ENCODE results near the gene NDUFB3.
"Not testable (repeated sequence)": the region's sequence is repeated elsewhere in the genome, so short reads cannot be mapped to it uniquely, and the experiment has no call there.

The NDUFB3 gene

DNA sequence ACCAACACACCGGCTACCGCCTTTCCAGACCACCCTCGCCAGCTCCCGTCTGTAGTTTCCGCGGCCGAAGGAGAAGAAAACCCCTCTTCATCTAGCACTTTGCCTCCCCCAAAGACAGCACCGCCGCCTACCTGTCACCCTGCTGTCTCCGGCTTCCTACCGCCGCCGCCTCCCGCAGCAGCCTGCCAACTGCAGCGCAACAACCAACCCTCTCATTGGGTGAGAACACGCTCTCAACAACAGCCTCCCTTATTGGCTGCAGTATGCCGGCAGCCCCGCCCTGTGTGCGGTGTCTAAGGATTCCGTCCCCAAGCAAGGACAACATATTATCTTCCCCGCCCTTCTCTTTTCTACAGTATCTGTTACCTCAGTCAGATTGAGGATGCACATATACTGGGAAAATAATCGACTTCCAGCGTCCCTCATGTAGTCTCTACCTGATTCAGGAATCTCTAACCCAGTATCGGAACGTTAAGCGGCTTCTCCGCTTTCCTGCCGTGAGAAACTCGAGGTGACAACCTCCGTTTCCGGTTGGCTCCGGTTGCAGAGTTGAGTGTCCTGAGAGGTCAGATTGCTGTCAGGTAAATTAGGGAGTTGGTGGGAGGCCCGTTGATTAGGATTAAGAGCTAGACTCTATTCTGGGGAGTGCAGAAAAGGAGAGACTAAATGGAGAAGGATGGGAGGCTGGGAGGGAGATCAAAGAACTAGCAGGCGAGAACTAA lies at the start of gene NDUFB3, which contains the start of gene HYCC2:
NDUFB3 (plus strand) TSS at position 523 of the 722 bp plus-strand sequence. CDS start 6,882 bp downstream, outside the sequence.
HYCC2 (minus strand) TSS at position 193 of the 722 bp plus-strand sequence. CDS start 47,662 bp downstream, outside the sequence.
- Histone ChIP-seq H3K9me3 (ENCODE audit: control insufficient read depth, insufficient read depth, low read length) (no peaks in the 10 kb centered on the region), H3K36me3 (ENCODE audit: control insufficient read depth, insufficient read depth, low read length) (no peaks in the 10 kb centered on the region), H3K27me3 (ENCODE audit: control insufficient read depth, insufficient read depth, low read length) (no peaks in the 10 kb centered on the region), H3K4me3 (ENCODE audit: low read depth, low read length) (peak within 1 kb of the TSS; percentile 71), H3K9ac (ENCODE audit: low read depth, low read length) (peak within 1 kb of the TSS; percentile 88), H3K4me1 (ENCODE audit: control insufficient read depth, insufficient read depth, low read length) (peaks cover 4% of the 10 kb centered on the region)

DNA sequence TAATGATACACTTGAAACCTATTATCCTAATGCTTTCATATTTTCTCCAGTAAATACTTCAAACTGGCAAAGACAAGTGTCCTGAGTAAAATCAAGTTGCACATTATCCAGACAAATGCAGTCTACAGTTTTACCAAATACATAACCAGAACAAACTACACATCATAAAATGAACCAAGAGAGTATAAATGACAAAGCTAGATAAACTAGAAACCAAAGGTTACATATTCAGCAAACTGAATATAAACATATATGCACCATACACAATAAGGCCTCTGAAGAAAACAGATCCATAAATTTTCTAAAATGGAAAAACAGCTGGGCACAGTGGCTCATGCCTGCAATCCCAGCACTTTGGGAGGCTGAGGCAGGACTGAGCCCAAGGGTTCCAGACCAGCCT lies 47.3 kb upstream of the NDUFB3 start:
- Histone ChIP-seq H3K9me3 (ENCODE audit: control insufficient read depth, insufficient read depth, low read length) (no peaks in the 10 kb centered on the region), H3K27me3 (ENCODE audit: control insufficient read depth, insufficient read depth, low read length) (no peaks in the 10 kb centered on the region), H3K4me1 (ENCODE audit: control insufficient read depth, insufficient read depth, low read length) (no peaks in the 10 kb centered on the region), H3K9ac (ENCODE audit: low read depth, low read length) (no peak overlapping the region), H3K36me3 (ENCODE audit: control insufficient read depth, insufficient read depth, low read length) (no peaks in the 10 kb centered on the region), H3K4me3 (ENCODE audit: low read depth, low read length) (no peak overlapping the region)

DNA sequence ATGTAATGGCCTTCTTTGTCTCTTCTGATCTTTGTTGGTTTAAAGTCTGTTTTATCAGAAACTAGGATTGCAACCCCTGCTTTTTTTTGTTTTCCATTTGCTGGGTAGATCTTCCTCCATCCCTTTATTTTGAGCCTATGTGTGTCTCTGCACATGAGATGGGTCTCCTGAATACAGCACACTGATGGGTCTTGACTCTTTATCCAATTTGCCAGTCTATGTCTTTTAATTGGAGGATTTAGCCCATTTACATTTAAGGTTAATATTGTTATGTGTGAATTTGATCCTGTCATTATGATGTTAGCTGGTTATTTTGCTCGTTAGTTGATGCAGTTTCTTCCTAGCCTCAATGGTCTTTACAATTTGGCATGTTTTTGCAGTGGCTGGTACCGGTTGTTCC lies 37.4 kb upstream of the NDUFB3 start:
- H3K27me3 ChIP-seq (ENCODE audit: control insufficient read depth, insufficient read depth, low read length); H3K9ac ChIP-seq (ENCODE audit: low read depth, low read length); H3K36me3 ChIP-seq (ENCODE audit: control insufficient read depth, insufficient read depth, low read length); H3K9me3 ChIP-seq (ENCODE audit: control insufficient read depth, insufficient read depth, low read length); H3K4me3 ChIP-seq (ENCODE audit: low read depth, low read length); H3K4me1 ChIP-seq (ENCODE audit: control insufficient read depth, insufficient read depth, low read length): not testable (repeated sequence)

DNA sequence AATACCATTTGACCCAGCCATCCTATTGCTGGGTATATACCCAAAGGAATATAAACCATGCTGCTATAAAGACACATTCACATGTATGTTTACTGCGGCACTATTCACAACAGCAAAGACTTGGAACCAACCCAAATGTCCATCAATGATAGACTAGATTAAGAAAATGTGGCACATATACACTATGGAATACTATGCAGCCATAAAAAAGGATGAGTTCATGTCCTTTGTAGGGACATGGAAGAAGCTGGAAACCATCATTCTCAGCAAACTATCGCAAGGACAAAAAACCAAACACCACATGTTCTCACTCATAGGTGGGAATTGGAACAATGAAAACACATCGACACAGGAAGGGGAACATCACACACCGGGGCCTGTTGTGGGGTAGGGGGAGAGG lies 33.4 kb upstream of the NDUFB3 start:
- H3K27me3 ChIP-seq (ENCODE audit: control insufficient read depth, insufficient read depth, low read length); H3K4me3 ChIP-seq (ENCODE audit: low read depth, low read length); H3K9ac ChIP-seq (ENCODE audit: low read depth, low read length); H3K4me1 ChIP-seq (ENCODE audit: control insufficient read depth, insufficient read depth, low read length); H3K9me3 ChIP-seq (ENCODE audit: control insufficient read depth, insufficient read depth, low read length); H3K36me3 ChIP-seq (ENCODE audit: control insufficient read depth, insufficient read depth, low read length): not testable (repeated sequence)

DNA sequence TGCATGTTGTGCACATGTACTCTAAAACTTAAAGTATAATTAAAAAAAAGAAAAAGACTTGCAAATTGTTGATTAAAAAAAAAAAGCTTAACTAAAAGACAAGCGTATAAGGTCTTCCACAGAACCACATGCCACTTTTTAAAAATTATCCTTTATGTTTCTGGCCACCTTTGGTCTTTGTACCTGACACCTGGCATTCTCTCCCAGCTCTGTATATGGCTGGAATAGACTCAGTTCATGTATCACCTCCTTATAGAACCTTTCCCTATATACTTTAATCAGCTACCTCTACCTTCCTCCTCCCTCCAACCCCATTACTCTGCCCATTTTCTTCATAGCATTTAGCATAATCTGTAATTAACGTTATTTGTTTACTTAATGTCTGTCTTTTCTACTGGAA lies 32.9 kb upstream of the NDUFB3 start:
- Histone ChIP-seq H3K9ac (ENCODE audit: low read depth, low read length) (no peak overlapping the region), H3K36me3 (ENCODE audit: control insufficient read depth, insufficient read depth, low read length) (no peaks in the 10 kb centered on the region), H3K9me3 (ENCODE audit: control insufficient read depth, insufficient read depth, low read length) (no peaks in the 10 kb centered on the region), H3K4me1 (ENCODE audit: control insufficient read depth, insufficient read depth, low read length) (no peaks in the 10 kb centered on the region), H3K4me3 (ENCODE audit: low read depth, low read length) (no peak overlapping the region), H3K27me3 (ENCODE audit: control insufficient read depth, insufficient read depth, low read length) (no peaks in the 10 kb centered on the region)

DNA sequence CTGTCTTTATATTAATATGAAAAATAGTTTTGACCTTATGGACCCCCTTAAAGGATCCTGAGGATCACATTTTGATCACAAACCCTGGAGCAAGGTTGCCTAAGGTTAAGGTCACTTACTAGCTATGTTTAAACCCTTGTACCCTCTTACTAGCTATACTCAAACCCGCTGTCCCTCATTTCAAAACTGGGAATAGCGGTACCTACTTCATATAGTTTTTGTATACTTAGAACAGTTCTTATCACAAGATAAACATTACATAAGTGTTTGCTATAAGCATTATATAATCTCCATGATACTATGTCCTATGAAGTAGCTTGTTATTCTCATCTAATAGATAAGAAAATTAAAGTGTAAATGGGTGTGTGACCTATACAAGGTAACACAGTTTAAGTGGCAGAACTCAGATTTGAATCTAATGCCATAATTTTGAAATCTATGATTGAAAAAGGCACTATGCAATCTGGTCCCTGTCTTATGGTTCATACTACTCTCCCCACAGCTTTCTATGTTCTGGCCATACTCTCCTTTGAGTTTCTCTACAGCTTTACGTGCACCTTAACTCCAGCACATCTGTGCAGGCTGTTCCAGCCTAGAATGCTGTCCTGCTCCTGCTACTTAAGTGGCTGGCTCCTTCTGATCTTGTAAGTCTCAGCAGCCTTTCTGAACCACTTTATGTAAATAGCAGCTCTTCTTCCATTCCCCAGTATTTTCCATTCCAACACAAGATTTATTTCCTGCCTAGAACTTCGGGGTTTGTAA lies 30.8 kb upstream of the NDUFB3 start:
- H3K4me1 ChIP-seq (ENCODE audit: control insufficient read depth, insufficient read depth, low read length): no peaks in the 10 kb centered on the region
- H3K9me3 ChIP-seq (ENCODE audit: control insufficient read depth, insufficient read depth, low read length): no peaks in the 10 kb centered on the region
- no peak overlapping the region for H3K4me3 ChIP-seq (ENCODE audit: low read depth, low read length)
- no peaks in the 10 kb centered on the region for H3K36me3 ChIP-seq (ENCODE audit: control insufficient read depth, insufficient read depth, low read length)
- H3K27me3 ChIP-seq (ENCODE audit: control insufficient read depth, insufficient read depth, low read length): no peaks in the 10 kb centered on the region
- no peak overlapping the region for H3K9ac ChIP-seq (ENCODE audit: low read depth, low read length)

DNA sequence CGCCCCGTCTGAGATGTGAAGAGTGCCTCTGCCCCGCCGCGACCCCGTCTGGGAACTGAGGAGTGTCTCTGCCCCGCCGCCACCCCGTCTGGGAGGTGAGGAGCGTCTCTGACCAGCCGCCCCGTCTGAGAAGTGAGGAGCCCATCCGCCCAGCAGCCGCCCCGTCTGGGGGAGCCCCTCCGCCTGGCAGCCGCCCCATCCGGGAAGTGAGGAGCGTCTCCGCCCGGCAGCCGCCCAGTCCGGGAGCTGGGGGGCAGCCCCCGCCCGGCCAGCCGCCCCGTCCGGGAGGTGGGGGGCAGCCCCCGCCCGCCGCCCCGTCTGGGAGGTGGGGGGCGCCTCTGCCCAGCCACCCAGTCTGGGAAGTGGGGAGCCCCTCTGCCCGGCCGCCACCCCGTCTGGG lies 29.4 kb upstream of the NDUFB3 start:
- not testable (repeated sequence) for H3K9me3 ChIP-seq (ENCODE audit: control insufficient read depth, insufficient read depth, low read length); H3K36me3 ChIP-seq (ENCODE audit: control insufficient read depth, insufficient read depth, low read length); H3K4me3 ChIP-seq (ENCODE audit: low read depth, low read length); H3K27me3 ChIP-seq (ENCODE audit: control insufficient read depth, insufficient read depth, low read length); H3K4me1 ChIP-seq (ENCODE audit: control insufficient read depth, insufficient read depth, low read length); H3K9ac ChIP-seq (ENCODE audit: low read depth, low read length)

DNA sequence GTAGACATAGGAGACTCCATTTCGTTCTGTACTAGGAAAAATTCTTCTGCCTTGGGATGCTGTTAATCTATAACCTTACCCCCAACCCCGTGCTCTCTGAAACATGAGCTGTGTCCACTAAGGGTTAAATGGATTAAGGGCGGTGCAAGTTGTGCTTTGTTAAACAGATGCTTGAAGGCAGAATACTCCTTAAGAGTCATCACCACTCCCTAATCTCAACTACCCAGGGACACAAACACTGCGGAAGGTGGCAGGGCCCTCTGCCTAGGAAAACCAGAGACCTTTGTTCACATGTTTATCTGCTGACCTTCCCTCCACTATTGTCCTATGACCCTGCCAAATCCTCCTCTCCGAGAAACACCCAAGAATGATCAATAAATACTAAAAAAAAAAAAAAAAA lies 28.8 kb upstream of the NDUFB3 start:
- not testable (repeated sequence) for H3K36me3 ChIP-seq (ENCODE audit: control insufficient read depth, insufficient read depth, low read length); H3K4me1 ChIP-seq (ENCODE audit: control insufficient read depth, insufficient read depth, low read length); H3K4me3 ChIP-seq (ENCODE audit: low read depth, low read length); H3K9me3 ChIP-seq (ENCODE audit: control insufficient read depth, insufficient read depth, low read length); H3K27me3 ChIP-seq (ENCODE audit: control insufficient read depth, insufficient read depth, low read length); H3K9ac ChIP-seq (ENCODE audit: low read depth, low read length)

DNA sequence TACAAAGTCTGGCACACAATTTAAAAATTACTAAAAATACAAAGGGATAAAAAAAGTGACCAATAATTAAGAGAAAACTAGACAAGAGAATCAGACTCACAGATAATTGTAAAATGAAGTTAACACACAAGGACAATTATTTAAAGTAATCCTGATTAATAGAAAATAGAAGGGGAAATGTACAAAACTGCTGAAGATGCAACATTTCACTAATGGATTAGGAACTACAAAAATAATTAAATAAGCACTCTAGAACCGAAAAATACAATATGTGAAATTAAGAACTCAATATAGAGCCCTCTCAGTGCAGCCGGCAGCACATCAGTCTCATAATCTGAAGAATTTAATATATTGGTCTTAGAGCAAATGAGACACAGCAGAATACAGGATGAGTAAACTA lies 24.9 kb upstream of the NDUFB3 start:
- Histone ChIP-seq H3K9me3 (ENCODE audit: control insufficient read depth, insufficient read depth, low read length) (no peaks in the 10 kb centered on the region), H3K9ac (ENCODE audit: low read depth, low read length) (no peak overlapping the region), H3K27me3 (ENCODE audit: control insufficient read depth, insufficient read depth, low read length) (no peaks in the 10 kb centered on the region), H3K4me3 (ENCODE audit: low read depth, low read length) (no peak overlapping the region), H3K36me3 (ENCODE audit: control insufficient read depth, insufficient read depth, low read length) (no peaks in the 10 kb centered on the region), H3K4me1 (ENCODE audit: control insufficient read depth, insufficient read depth, low read length) (no peaks in the 10 kb centered on the region)

DNA sequence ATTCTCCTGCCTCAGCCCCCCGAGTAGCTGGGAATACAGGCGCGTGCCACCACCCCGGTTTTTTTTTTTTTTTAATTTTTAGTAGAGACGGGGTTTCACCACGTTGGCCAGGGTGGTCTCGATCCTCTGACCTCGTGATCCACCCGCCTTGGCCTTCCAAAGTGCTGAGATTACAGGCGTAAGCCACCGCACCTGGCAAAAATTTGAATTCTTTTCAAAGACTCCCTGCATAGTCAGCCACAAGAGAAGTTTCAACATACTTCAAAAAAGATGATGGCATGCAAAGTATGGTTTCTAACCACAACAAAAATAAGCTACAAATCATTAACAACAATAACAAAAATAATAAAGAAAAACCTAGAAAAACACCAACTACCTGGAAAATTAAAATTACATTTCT lies 22.3 kb upstream of the NDUFB3 start:
- Histone ChIP-seq H3K4me1 (ENCODE audit: control insufficient read depth, insufficient read depth, low read length) (no peaks in the 10 kb centered on the region), H3K36me3 (ENCODE audit: control insufficient read depth, insufficient read depth, low read length) (no peaks in the 10 kb centered on the region), H3K9ac (ENCODE audit: low read depth, low read length) (no peak overlapping the region), H3K4me3 (ENCODE audit: low read depth, low read length) (no peak overlapping the region), H3K27me3 (ENCODE audit: control insufficient read depth, insufficient read depth, low read length) (no peaks in the 10 kb centered on the region), H3K9me3 (ENCODE audit: control insufficient read depth, insufficient read depth, low read length) (no peaks in the 10 kb centered on the region)

DNA sequence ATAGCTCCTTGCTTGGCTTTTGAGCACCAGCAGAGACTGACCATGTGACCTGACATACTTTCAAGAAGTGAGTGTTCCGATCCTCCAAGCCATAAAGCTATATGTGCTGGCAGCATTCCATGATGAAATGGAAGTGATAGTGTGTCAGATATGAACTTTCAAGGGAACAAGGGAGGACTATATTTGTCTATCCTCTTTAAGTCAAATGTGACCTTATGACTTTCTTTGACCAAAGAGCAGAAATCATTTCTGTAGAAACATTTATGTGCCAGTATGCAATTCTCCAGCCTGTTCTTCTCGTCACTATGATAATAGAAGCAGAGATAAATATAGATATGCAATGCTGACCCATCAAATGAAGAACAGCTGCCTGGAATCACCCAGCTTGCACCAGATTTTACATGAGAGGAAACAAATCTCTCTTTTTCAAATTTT lies 14.7 kb upstream of the NDUFB3 start:
- Histone ChIP-seq H3K4me3 (ENCODE audit: low read depth, low read length) (no peak overlapping the region), H3K36me3 (ENCODE audit: control insufficient read depth, insufficient read depth, low read length) (no peaks in the 10 kb centered on the region), H3K4me1 (ENCODE audit: control insufficient read depth, insufficient read depth, low read length) (no peaks in the 10 kb centered on the region), H3K9ac (ENCODE audit: low read depth, low read length) (no peak overlapping the region), H3K9me3 (ENCODE audit: control insufficient read depth, insufficient read depth, low read length) (no peaks in the 10 kb centered on the region), H3K27me3 (ENCODE audit: control insufficient read depth, insufficient read depth, low read length) (no peaks in the 10 kb centered on the region)

DNA sequence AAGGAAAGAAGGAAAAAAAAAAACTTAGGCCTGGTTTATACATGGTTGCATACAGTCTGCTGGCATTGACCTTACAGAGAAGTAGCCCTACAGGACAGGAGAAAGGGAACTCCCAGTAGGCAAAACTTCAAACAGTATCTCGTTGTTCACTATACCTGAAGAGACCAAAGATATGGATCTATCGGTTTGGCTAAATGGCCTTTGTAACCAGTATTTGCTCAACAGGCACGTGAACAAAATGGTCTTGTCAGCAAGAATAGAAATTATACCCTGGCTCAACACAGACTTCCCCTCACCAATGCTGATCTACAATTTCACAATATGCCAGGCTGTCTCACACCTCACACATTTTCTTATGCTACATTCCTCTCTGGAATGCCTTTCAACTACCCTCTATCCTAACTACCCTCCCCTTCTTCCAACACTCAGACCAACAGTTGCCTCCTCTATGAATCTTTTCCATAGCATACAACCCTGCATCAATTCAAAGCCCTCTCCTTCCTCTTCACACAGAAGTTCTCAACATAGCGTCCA lies 14.0 kb upstream of the NDUFB3 start:
- Histone ChIP-seq H3K36me3 (ENCODE audit: control insufficient read depth, insufficient read depth, low read length) (no peaks in the 10 kb centered on the region), H3K4me1 (ENCODE audit: control insufficient read depth, insufficient read depth, low read length) (no peaks in the 10 kb centered on the region), H3K9me3 (ENCODE audit: control insufficient read depth, insufficient read depth, low read length) (no peaks in the 10 kb centered on the region), H3K27me3 (ENCODE audit: control insufficient read depth, insufficient read depth, low read length) (no peaks in the 10 kb centered on the region), H3K4me3 (ENCODE audit: low read depth, low read length) (no peak overlapping the region), H3K9ac (ENCODE audit: low read depth, low read length) (no peak overlapping the region)

Measured in iPS-15b (cell line).